ENCODE results near the gene MFAP3. TPM values are rescaled to one million over a fixed set of nuclear protein-coding genes. Genes with fewer than 3 reads are reported as not detected.
"Not testable (repeated sequence)": the region's sequence is repeated elsewhere in the genome, so short reads cannot be mapped to it uniquely, and the experiment has no call there.

Gene MFAP3
- polyA plus RNA-seq, 1 donor (not counting 4 experiments of a cell fraction or from before 2014, with no cell fraction given): 43.4 TPM

GRCh38 chr5:154015071-154015693 is 23.6 kb upstream of the MFAP3 start:
- no peak overlapping the region for H3K9ac ChIP-seq (ENCODE audit: control insufficient read depth, extremely low read depth, insufficient read depth, low read length)
- H3K27me3 ChIP-seq (ENCODE audit: control insufficient read depth, extremely low read depth, insufficient read depth, low read length): no peaks in the 10 kb centered on the region
- H3K27ac ChIP-seq (ENCODE audit: control insufficient read depth, insufficient read depth, low read length): no peak overlapping the region
- no peaks in the 10 kb centered on the region for H3K4me1 ChIP-seq (ENCODE audit: control insufficient read depth, extremely low read depth, insufficient read depth, low read length)
- dilution Hi-C loops (cut with MboI; ENCODE audit: extremely low pct_ligation_motif_present, low sequenced_read_pairs): no loop called here
- H4K20me1 ChIP-seq (ENCODE audit: control insufficient read depth, extremely low read depth, insufficient read depth, low read length): no peaks in the 10 kb centered on the region
- no peak overlapping the region for H3K4me3 ChIP-seq (ENCODE audit: control insufficient read depth in 2 of 3, extremely low read depth in 1 of 3, insufficient read depth in 2 of 3, low read depth in 1 of 3, low read length in 3 of 3)
- H3K9me1 ChIP-seq (ENCODE audit: control insufficient read depth, extremely low read depth, insufficient read depth, low read length): no peaks in the 10 kb centered on the region
- DNase-seq (ENCODE audit: low read depth, low spot score) (no peak), FAIRE-seq (no peak)
- H3K9me3 ChIP-seq (ENCODE audit: control insufficient read depth, low read depth, low read length): no peaks in the 10 kb centered on the region
- H2AFZ ChIP-seq (ENCODE audit: control insufficient read depth, low read length): no peak overlapping the region
- no peak overlapping the region for H3K4me2 ChIP-seq (ENCODE audit: control insufficient read depth, extremely low read depth, insufficient read depth, low read depth, low read length)
- TF ChIP-seq CTCF (optimal IDR thresholded peaks at IDR 0.05 in 1 of 3, IDR thresholded peaks at IDR 0.05 in 1 of 3, conservative IDR thresholded peaks at IDR 0.05 in 1 of 3; ENCODE audit: extremely low read depth in 1 of 3, insufficient read depth in 2 of 3, low read length in 3 of 3) (no peak), EZH2 (IDR thresholded peaks at IDR 0.05; ENCODE audit: low read length) (no peak)
- no peaks in the 10 kb centered on the region for H3K79me2 ChIP-seq (ENCODE audit: control insufficient read depth, insufficient read depth, low read length)
- H3K36me3 ChIP-seq (ENCODE audit: control insufficient read depth in 2 of 2, extremely low read depth in 1 of 2, insufficient read depth in 2 of 2, low read length in 2 of 2): peaks cover 0 to 5% of the 10 kb centered on the region in 2 experiments

- dilution Hi-C loops (cut with MboI; ENCODE audit: extremely low pct_ligation_motif_present, low sequenced_read_pairs); H3K4me3 ChIP-seq (ENCODE audit: control insufficient read depth in 2 of 3, extremely low read depth in 1 of 3, insufficient read depth in 2 of 3, low read depth in 1 of 3, low read length in 3 of 3); H3K9me3 ChIP-seq (ENCODE audit: control insufficient read depth, low read depth, low read length); H3K36me3 ChIP-seq (ENCODE audit: control insufficient read depth in 2 of 2, extremely low read depth in 1 of 2, insufficient read depth in 2 of 2, low read length in 2 of 2); H3K4me1 ChIP-seq (ENCODE audit: control insufficient read depth, extremely low read depth, insufficient read depth, low read length); H3K4me2 ChIP-seq (ENCODE audit: control insufficient read depth, extremely low read depth, insufficient read depth, low read depth, low read length); H3K9me1 ChIP-seq (ENCODE audit: control insufficient read depth, extremely low read depth, insufficient read depth, low read length); FAIRE-seq; DNase-seq (ENCODE audit: low read depth, low spot score); H2AFZ ChIP-seq (ENCODE audit: control insufficient read depth, low read length); H3K79me2 ChIP-seq (ENCODE audit: control insufficient read depth, insufficient read depth, low read length); H3K9ac ChIP-seq (ENCODE audit: control insufficient read depth, extremely low read depth, insufficient read depth, low read length); H3K27me3 ChIP-seq (ENCODE audit: control insufficient read depth, extremely low read depth, insufficient read depth, low read length); H4K20me1 ChIP-seq (ENCODE audit: control insufficient read depth, extremely low read depth, insufficient read depth, low read length); H3K27ac ChIP-seq (ENCODE audit: control insufficient read depth, insufficient read depth, low read length): not testable (repeated sequence)
These were observed 19.8 kb upstream of the MFAP3 start for GRCh38 chr5:154018919-154019318.

GRCh38 chr5:154025951-154026350 is 12.8 kb upstream of the MFAP3 start:
- H4K20me1 ChIP-seq (ENCODE audit: control insufficient read depth, extremely low read depth, insufficient read depth, low read length): no peaks in the 10 kb centered on the region
- DNase-seq (ENCODE audit: low read depth, low spot score) (no peak), FAIRE-seq (no peak)
- H3K9me3 ChIP-seq (ENCODE audit: control insufficient read depth, low read depth, low read length): no peaks in the 10 kb centered on the region
- no peak overlapping the region for H3K27ac ChIP-seq (ENCODE audit: control insufficient read depth, insufficient read depth, low read length)
- no peak overlapping the region for H3K4me2 ChIP-seq (ENCODE audit: control insufficient read depth, extremely low read depth, insufficient read depth, low read depth, low read length)
- no peak overlapping the region for H2AFZ ChIP-seq (ENCODE audit: control insufficient read depth, low read length)
- peaks cover 3 to 9% of the 10 kb centered on the region in 2 experiments for H3K36me3 ChIP-seq (ENCODE audit: control insufficient read depth in 2 of 2, extremely low read depth in 1 of 2, insufficient read depth in 2 of 2, low read length in 2 of 2)
- dilution Hi-C loops (cut with MboI; ENCODE audit: extremely low pct_ligation_motif_present, low sequenced_read_pairs): no loop called here
- no peaks in the 10 kb centered on the region for H3K4me1 ChIP-seq (ENCODE audit: control insufficient read depth, extremely low read depth, insufficient read depth, low read length)
- H3K4me3 ChIP-seq (ENCODE audit: control insufficient read depth in 2 of 3, extremely low read depth in 1 of 3, insufficient read depth in 2 of 3, low read depth in 1 of 3, low read length in 3 of 3): no peak overlapping the region
- H3K9ac ChIP-seq (ENCODE audit: control insufficient read depth, extremely low read depth, insufficient read depth, low read length): no peak overlapping the region
- H3K79me2 ChIP-seq (ENCODE audit: control insufficient read depth, insufficient read depth, low read length): no peaks in the 10 kb centered on the region
- TF ChIP-seq CTCF (optimal IDR thresholded peaks at IDR 0.05 in 1 of 3, IDR thresholded peaks at IDR 0.05 in 1 of 3, conservative IDR thresholded peaks at IDR 0.05 in 1 of 3; ENCODE audit: extremely low read depth in 1 of 3, insufficient read depth in 2 of 3, low read length in 3 of 3) (no peak), EZH2 (IDR thresholded peaks at IDR 0.05; ENCODE audit: low read length) (no peak)
- no peaks in the 10 kb centered on the region for H3K27me3 ChIP-seq (ENCODE audit: control insufficient read depth, extremely low read depth, insufficient read depth, low read length)
- H3K9me1 ChIP-seq (ENCODE audit: control insufficient read depth, extremely low read depth, insufficient read depth, low read length): no peaks in the 10 kb centered on the region
